AG08395 (cell line): ENCODE results near the gene BTN1A1.
"Not testable (repeated sequence)": the region's sequence is repeated elsewhere in the genome, so short reads cannot be mapped to it uniquely, and the experiment has no call there.

Source experiments
- DNase-seq: peaks from one replicate; pipeline ENCODE4 v3.0.0; 2012; ENCODE audit warnings: mixed read lengths, low spot score

The BTN1A1 gene, protein sequence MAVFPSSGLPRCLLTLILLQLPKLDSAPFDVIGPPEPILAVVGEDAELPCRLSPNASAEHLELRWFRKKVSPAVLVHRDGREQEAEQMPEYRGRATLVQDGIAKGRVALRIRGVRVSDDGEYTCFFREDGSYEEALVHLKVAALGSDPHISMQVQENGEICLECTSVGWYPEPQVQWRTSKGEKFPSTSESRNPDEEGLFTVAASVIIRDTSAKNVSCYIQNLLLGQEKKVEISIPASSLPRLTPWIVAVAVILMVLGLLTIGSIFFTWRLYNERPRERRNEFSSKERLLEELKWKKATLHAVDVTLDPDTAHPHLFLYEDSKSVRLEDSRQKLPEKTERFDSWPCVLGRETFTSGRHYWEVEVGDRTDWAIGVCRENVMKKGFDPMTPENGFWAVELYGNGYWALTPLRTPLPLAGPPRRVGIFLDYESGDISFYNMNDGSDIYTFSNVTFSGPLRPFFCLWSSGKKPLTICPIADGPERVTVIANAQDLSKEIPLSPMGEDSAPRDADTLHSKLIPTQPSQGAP

DNA sequence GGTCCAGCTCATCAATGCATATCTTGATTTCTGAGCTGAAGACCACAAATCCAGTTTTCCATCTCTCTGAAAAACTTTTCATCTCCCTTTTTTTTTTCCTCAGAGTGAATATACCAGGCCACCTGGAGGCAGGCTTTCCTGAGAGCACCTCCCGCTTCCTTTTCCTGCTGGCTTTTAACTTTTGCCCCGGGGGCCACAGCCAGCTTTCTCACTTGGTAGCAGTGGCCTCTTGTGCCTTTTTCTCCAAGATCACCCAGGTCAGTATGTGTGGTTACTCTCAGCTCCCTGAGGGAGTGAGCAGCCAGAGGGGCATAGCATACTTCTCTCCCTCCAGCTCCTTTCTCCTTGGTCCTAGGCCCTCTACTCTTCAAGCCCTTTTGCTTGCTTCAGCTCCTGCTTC lies at the start of gene BTN1A1:
BTN1A1 (plus strand) TSS at position 202 of the 400 bp plus-strand sequence. CDS start 984 bp downstream, outside the sequence.
- DNase-seq = no peak

DNA sequence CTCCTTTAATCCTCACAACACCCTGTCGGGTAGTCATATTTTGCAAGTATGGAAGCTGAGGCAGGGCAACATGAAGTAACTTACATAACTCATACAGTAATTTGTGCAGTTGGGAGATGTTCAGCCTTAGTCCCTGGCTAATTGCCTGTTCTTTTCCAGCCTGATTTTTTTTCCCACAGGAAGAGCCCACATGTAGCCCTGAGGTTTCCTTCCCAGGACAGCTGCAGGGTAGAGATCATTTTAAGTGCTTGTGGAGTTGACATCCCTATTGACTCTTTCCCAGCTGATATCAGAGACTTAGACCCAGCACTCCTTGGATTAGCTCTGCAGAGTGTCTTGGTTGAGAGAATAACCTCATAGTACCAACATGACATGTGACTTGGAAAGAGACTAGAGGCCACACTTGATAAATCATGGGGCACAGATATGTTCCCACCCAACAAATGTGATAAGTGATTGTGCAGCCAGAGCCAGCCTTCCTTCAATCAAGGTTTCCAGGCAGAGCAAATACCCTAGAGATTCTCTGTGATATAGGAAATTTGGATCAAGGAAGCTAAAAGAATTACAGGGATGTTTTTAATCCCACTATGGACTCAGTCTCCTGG lies 47.4 kb upstream of the BTN1A1 start:
- DNase-seq = no peak

DNA sequence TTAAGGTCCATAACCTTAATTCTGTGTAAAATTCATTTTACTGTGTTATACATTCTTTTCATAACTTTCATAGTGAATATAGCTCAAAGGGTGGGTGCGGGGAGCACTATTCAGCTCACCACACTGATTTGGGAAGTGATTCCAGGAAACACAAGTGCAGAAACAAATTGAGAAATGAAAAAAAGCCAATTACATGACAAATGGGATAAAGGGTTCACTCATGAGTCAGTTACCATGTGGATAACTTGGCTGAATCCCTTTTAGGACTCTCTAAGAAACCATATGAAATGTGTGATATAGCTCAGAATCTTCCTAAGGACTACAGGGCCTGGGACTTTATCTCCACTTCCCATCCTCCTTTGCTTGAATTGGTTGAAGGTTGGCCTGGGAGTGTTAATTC lies 45.5 kb upstream of the BTN1A1 start:
- no peak for DNase-seq

DNA sequence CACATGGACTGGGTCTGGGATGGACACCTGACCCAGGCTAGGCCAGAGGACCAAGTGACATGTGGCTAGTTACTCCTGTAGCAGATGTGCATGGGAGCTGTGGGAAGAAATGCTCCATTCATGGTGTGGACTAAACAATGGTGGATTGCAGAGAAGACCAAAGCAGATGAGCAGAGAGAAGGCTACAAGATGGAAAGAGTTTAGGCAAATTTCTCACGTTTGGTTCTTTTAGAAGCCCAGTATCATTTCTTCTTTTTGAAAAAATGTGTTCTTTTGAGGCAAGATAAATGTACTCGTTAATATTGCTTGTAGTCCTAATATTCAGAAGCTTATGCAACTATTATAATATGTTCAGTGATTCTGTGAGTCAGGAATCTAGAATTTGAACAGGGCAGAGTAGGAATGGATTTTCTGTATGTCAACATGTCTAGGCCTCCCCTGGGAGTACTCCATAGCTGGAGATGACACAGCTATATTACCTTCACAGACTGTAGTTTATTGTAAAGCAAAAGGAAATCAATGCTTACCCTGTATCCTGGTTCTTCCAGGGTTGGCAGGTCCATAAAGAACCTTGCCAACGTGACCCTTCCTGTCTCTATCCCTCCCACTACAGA lies 44.6 kb upstream of the BTN1A1 start:
- DNase-seq = no peak

DNA sequence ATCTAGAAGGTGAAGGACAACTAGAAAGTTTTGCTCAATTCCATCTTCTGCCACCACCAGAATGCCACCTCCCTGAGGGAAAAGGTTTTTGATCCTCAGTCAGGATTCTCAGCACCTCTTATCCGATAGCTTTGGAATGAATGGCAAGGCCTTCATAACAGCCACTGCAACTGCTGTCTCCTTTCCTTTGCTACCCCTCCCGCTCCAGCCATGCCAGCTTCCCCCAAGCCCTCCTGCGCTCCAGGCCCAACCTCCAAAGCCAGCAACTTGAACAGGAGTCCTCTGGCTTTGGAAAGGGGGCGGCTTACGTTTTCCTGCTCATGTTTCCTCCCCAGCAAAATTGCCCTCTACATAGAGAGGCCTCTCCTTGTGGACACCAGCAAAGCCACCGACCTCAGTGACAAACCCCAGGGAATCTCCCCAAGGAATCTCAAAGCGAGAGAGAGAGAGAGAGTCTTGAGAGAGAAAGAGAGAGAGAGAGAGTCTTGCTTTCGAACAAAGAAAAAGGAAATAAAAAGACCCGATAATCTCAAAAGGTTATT lies 42.8 kb upstream of the BTN1A1 start:
- DNase-seq = peak; percentile 21

DNA sequence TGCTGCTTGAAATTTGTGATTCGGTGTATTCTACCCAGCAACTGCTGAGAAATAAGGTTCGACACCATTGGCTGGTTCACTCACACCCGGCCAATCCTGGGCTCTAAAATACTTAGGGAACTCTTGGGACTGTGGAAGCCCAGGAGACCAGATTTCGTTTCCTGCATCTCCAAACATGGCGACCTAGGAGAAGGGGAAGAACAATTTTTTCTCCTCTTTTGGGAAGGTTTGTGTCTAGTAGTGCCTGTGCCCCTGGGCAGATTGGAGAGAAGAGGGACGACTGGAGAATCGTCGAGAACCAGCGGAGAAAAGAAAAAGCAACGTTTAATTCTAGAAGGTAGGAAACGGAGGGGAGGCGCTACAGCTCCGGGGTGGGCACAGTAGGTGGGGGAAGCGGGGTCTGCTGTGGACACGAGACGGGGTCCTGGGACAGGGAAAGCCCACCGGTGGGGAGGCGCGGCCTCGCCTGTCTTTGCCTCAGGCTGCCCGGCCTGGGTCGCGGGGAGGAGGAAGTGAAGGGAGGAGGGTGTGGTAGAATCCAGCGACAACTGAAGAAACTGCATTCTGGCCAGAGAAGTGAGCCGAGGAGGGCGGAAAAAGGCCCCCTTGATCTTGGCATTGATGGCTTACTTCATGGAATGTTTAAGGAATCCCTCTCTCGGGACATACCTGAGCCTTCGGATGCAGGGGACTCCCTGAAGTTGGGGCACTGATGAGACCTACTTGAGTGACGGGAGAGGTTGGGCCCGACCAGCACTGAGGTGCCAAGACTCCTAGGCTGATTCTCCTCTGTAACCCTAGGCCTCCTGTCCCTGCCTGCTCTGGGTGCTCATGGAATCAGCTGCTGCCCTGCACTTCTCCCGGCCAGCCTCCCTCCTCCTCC lies 42.1 kb upstream of the BTN1A1 start, which contains the start of gene BTN2A1:
BTN2A1 (plus strand) TSS at position 150 of the 883 bp plus-strand sequence; CDS start at position 832, 682 bp downstream.
- peak; percentile 93 for DNase-seq

DNA sequence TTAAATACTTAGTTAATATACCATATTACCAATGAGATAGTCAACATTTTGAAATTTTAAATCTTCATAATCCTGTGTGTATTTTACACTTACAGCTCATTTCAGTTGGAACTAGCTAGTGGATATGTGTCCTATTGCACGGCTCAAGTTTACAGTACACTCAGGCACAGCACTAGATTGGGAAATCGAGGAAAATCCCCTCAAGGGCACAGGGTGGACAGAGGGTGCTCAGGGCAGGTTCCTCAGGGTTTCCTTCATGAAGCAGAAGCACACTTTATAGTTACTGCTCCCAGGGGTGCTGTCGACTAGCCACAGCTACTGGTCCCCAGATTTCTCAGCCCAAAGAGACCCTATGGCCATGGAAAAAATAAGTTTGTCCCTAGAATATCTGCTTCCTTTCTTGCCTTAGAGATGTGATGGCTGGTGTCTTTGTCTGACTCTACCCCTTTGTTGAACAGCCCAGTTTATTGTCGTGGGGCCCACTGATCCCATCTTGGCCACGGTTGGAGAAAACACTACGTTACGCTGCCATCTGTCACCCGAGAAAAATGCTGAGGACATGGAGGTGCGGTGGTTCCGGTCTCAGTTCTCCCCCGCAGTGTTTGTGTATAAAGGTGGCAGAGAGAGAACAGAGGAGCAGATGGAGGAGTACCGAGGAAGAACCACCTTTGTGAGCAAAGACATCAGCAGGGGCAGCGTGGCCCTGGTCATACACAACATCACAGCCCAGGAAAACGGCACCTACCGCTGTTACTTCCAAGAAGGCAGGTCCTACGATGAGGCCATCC lies 40.9 kb upstream of the BTN1A1 start:
- DNase-seq = no peak

DNA sequence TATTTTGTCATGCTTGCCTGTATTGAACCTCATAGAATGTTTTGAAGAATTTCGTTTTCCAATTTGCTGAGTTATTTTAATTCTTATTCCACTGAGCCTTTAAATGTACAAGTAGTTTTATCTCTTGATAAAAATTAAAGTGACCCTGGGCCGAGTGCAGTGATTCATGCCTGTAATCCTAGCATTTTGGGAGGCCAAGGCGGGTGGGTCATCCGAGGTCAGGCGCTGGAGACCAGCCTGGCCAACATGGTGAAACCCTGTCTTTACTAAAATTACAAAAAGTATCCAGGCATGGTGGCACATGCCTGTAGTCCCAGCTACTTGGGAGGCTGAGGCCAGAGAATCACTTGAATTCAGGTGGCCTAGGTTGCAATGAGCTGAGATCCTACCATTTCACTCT lies 38.8 kb upstream of the BTN1A1 start:
- not testable (repeated sequence) for DNase-seq

DNA sequence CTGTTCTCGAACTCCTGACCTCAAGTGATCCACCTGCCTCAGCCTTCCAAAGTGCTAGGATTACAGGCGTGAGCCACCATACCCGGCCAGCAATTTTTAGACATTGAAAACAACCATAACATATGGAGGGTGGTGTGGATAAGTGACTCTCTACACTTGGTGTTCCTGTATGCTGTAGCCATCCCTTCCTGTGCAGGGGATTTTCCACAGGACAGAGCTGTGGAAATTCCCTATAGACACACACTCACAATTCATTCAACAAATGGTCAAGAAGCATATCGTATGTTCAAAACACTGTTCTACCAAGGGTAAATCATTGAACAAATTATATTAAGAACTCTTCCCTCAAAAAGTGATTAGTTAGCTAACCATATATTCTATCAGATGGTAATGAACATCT lies 36.1 kb upstream of the BTN1A1 start:
- no peak for DNase-seq

DNA sequence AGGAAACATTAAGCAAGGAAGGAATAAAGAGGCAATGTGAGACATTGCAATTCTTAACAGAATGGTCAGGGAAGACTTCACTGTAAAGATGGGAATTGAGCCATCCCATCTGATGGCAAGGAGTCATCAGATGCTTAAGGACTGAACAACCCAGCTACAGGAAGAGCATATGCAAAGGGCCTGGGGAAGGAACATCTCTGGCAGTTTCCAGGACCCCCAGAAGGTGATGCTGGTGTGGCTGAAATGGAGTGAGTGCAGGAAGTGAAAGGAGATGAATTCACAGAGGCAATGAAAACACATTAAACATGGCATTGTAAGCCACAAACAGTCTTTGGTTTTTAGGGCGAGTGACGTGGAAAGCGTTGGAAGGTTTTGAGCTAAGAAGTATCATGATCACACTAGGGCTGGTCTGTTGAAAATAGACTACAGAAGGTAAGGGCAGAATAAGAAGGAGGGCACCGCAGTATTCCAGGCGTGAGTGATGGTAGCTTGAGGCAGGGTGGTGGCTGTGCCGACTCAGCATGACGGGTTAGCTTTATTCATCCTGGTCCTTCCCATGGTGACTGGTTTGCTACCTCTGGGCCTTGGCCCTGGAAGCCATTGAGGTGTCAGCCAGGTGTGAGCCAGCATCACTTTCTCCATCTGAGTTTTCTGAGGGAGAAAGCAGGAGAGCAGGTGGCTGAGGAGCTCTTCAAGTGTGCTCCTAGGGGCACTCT lies 35.5 kb upstream of the BTN1A1 start:
- DNase-seq = no peak

DNA sequence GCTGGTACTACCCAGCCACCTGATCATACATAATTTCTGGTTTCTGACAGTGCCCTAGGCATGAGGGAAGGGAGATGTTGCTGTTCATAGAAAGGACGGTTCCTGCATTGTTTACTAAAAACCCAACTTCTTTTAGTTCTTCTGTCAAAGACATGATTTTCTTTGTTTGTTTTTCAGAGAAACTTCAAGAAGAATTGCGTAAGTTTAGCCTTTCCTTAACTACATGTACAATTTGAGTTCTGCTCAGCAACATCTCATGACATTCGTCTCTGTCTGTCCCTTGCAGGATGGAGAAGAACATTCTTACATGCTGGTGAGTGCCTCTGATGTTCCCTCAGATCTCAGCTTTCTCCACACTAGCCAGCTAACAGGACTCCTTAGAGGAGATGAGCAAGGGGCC lies 34.3 kb upstream of the BTN1A1 start:
- DNase-seq = no peak

DNA sequence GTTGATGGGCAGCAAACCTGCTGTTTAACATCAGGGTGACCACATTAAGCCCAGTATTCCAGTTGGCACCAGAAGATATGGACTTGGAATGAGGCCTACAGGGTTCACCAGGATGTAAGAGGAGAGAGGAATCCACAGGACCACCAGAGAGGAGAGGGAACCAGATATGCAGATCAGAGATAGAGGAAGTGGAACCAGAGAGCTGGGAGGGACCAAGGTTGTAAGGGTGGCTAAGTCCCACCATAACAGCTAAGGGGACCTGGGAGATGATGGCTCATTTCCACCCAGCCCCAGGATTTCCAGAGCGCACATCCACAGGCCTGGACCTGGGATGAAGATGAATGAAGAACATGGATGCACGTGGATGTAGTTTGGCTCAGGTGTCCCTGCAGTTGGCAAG lies 31.3 kb upstream of the BTN1A1 start:
- no peak for DNase-seq

DNA sequence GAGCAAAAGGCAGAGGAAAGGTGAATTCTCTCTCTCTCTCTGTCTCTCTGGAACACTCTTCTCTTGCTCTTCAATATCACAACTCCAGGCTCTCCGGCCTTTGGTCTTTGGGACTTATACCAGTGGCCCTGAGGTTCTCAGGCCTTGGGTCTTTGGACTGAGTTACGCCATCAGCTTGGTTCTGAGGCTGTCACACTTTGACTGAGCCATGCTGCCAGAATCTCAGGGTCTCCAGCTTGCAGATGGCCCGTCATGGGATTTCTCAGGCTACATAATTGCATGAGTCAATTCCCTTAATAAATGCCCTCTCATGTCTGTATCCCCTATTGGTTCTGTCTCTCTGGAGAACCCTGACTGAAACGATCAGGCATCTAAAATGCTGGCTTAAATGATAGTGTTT lies 29.5 kb upstream of the BTN1A1 start:
- no peak for DNase-seq

DNA sequence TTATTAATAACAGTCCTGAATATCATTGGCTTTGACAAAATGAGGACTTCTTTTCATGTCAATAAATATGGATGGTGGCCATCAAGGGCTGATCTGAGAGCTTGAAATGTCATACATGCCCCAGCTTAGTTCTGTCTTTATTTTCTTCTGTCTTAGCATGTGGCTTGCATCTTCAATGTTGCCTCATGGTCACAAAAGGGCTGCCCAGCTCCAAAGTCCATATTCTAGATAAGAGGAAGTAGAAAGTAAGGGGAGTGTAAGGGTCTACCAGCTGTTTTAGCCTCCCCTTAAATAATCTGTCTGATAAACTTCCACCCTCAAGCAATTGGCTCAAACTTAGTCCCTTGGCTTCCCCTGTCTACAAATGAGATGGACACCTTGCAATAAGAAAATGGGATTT lies 28.1 kb upstream of the BTN1A1 start:
- DNase-seq = no peak

DNA sequence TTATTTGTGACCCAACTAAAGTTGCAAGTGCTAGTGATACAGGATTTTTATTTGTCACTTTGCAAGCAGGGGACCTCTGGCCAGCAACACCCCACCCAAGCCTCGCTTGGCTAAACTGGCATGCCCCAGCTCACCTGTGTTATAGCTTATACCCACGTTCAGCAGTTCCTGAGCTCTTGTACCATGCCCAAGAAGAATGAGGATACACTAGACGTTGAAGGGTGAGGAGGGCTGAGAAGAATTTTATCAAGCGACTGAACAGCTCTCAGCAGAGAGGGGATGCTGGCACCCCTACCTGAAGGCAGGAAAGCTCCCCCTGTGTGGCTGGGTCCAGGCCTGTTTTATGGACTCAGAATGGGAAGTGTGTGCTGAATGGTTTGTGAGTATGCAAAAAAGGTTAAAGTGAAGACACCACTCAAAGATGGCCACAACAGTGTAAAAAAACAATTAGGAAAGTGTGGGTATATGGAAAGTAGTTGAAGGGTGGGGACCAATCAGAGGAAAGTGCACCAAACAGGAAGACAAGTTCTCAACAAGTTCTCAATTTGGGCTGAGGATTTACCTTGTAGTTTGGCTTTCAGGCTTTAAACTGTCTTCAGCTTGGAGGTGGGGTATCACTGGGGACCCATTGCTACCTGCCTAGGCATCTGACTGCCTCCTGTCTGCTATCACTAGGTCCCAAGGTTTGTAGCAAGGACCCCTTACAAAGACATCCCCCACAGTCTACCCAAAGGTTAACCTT lies 27.4 kb upstream of the BTN1A1 start:
- no peak for DNase-seq

DNA sequence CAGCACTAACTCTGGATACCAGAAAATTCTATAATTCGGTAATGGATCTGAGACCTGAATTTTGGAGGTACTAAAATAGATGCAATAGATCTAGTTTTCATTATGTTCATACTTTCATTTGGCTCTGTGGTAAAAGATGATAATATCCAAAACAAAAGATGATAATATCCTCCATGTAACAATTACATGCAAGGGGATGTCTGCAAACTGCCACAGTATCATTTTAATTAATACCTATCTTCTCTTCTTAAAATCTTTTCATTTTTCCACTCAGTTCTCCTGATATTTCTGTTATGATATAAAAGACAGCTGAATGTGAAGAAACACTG lies 26.7 kb upstream of the BTN1A1 start:
- no peak for DNase-seq

DNA sequence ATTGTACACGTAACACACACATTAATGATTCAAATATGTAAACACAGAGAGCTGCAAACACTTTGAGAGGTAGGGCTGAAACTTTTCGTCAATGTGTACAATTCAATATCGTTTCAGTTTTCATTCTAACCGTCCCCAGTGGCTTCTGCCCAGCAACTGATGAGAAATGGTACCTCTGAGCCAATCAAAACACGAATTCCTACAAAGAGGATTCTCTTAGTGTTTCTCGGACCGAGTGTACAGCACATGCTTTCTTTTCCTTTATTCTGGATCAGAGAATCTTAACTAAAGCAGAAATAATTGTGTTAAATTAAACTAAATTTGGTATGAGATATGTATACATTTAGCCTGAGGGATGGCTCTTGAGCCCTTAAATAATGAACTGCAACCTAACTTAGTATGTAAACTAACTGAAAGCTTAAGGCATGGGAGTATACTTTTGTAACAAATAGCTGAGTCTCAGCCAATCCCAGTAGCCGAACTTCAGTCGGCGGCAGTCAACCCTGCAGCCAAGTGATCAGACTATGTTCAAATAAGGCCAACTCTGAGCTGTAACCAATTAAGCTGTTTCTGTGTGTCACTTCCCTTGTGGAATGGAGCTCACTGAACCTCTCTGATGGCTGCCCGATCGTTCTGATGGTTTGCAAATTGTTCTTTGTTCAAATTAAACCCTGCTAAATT lies 26.2 kb upstream of the BTN1A1 start:
- peak; percentile 92 for DNase-seq

DNA sequence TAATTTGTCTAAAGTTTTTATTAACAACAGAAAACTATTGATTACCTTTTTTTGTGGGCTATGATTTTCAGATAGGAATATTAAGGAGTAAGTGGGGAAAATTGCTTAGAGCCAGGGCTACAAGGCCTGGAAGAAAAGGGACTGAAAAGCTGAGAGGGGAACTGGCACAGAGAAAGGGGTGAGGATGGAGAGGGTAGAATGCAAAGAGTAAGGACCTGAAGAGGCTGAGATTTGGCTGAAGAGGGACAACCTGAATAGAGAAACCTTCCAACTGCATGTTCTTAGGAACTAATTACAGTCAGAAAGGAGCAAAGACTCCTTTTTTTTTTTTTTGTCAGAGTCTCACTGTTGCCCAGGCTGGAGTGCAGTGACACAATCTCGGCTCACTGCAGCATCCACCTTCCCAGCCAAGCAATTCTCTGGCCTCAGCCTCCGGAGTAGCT lies 25.6 kb upstream of the BTN1A1 start:
- DNase-seq = no peak
